HCT116 (cell line): ENCODE results near the gene TMEM52B. TPM values are rescaled to one million over a fixed set of nuclear protein-coding genes. Genes with fewer than 3 reads are reported as not detected.

Experiments used
- ATAC-seq: fragments of 200-7000 bp; cut with Tn5 transposase; 2 replicates; pipeline ENCODE4 v1.9.1; 2020; ENCODE audit warnings: mild to moderate bottlenecking, moderate library complexity
- BruUV-seq: library from RNA; stranded (reverse); fragments of 400-500 nt; replicated peaks from 2 replicates; lab custom pipeline; 2021; lab: Mats Ljungman, UMichigan
- CTCF ChIA-PET: fragments of 300-600 bp; sonication (Branson Sonifier 250); formaldehyde crosslinking; loops from one replicate; lab custom pipeline; 2021; ENCODE audit warnings: antibody characterized with exemption; lab: Charles Lee
- POLR2A ChIA-PET: fragments of 300-600, 350-600 bp; sonication (Branson Sonifier 250); formaldehyde crosslinking; loops from one replicate; lab custom pipeline; 2021; ENCODE audit warnings: antibody characterized with exemption; lab: Charles Lee
- RAD21 ChIA-PET, 2 experiments: fragments of 300-600 bp; sonication (Branson Sonifier 250); formaldehyde crosslinking; loops; one replicate each; lab custom pipeline; 2023; ENCODE audit warnings: low total read pairs in 2 of 2; ENCODE audit not compliant: uncharacterized antibody in 2 of 2, unreplicated experiment in 2 of 2, low non-redundant PET in 1 of 2; lab: Charles Lee
- DNase-seq: peaks from one replicate; pipeline ENCODE4 v3.0.0-alpha.2; 2010; ENCODE audit warnings: low read depth, low spot score
- H2AFZ ChIP-seq: fragments of 200-600 bp; shearing (Covaris generic), sonication (generic); 2 replicates; pipeline ENCODE4 v1.6.1; 2017; ENCODE audit warnings: low read depth, mixed run types, mixed read lengths, antibody characterized with exemption, low read length; ENCODE audit not compliant: poor library complexity, severe bottlenecking
- H3K27ac ChIP-seq: 2 replicates; pipeline ENCODE4 v1.5.1; 2012; ENCODE audit warnings: low read depth, low read length
- H3K27me3 ChIP-seq: fragments of 200-600 bp; sonication (generic); 2 replicates; pipeline ENCODE4 v1.6.1; 2016; ENCODE audit warnings: mixed run types, low read length, mixed read lengths; ENCODE audit not compliant: insufficient read depth
- H3K36me3 ChIP-seq, 2 experiments: fragments of 200-500 bp in 1 of 2; fragments of 200-600 bp in 1 of 2; sonication (Bioruptor generic) in 1 of 2; sonication (generic) in 1 of 2; 2 replicates each; pipeline versions ENCODE4 v1.5.1 to v1.6.1; 2014 to 2016; ENCODE audit warnings: low read length in 2 of 2, inconsistent platforms in 1 of 2, mixed read lengths in 1 of 2, mixed run types in 1 of 2; ENCODE audit not compliant: insufficient read depth in 2 of 2, control insufficient read depth in 1 of 2
- H3K4me1 ChIP-seq, 2 experiments: fragments of 200-600 bp in 1 of 2; sonication (generic) in 1 of 2; 2 replicates each; pipeline versions ENCODE4 v1.5.1 to v1.6.1; 2012 to 2017; ENCODE audit warnings: low read length in 2 of 2, inconsistent platforms in 1 of 2, mild to moderate bottlenecking in 1 of 2, mixed read lengths in 1 of 2, mixed run types in 1 of 2, moderate library complexity in 1 of 2; ENCODE audit not compliant: insufficient read depth in 2 of 2, control insufficient read depth in 1 of 2
- H3K4me2 ChIP-seq: fragments of 200-600 bp; sonication (generic); 2 replicates; pipeline ENCODE4 v1.6.1; 2017; ENCODE audit warnings: mixed run types, low read length, mixed read lengths
- H3K4me3 ChIP-seq, 2 experiments: fragments of 200-600 bp in 1 of 2; sonication (generic) in 1 of 2; replicated peaks in 1 of 2; 2 replicates each; pipeline ENCODE4 v1.5.1; 2011 to 2016; ENCODE audit warnings: low read length in 2 of 2, control low read depth in 1 of 2, low read depth in 1 of 2, mild to moderate bottlenecking in 1 of 2, mixed read lengths in 1 of 2, mixed run types in 1 of 2
- H3K79me2 ChIP-seq: fragments of 200-600 bp; sonication (generic); 2 replicates; pipeline ENCODE4 v1.6.1; 2017; ENCODE audit warnings: mild to moderate bottlenecking, mixed run types, low read length, moderate library complexity, mixed read lengths; ENCODE audit not compliant: insufficient read depth
- H3K9ac ChIP-seq: fragments of 200-600 bp; sonication (generic); 2 replicates; pipeline ENCODE4 v1.6.1; 2016; ENCODE audit warnings: low read length, mixed read lengths
- H3K9me2 ChIP-seq: fragments of 200-600 bp; sonication (generic), shearing (Covaris generic); 2 replicates; pipeline ENCODE4 v1.6.1; 2017; ENCODE audit warnings: mixed run types, mild to moderate bottlenecking, moderate library complexity; ENCODE audit not compliant: insufficient read depth
- H3K9me3 ChIP-seq, 2 experiments: fragments of 200-500 bp in 1 of 2; fragments of 200-600 bp in 1 of 2; sonication (Bioruptor generic) in 1 of 2; sonication (generic) in 1 of 2; 2 replicates each; pipeline ENCODE4 v1.6.1; 2014 to 2017; ENCODE audit warnings: low read length in 2 of 2, mixed read lengths in 2 of 2, inconsistent platforms in 1 of 2, low read depth in 1 of 2, mild to moderate bottlenecking in 1 of 2, mixed run types in 1 of 2, moderate library complexity in 1 of 2; ENCODE audit not compliant: control insufficient read depth in 1 of 2, insufficient read depth in 1 of 2
- H4K20me1 ChIP-seq: fragments of 200-600 bp; sonication (generic), shearing (Covaris generic); 2 replicates; pipeline ENCODE4 v1.6.1; 2017; ENCODE audit warnings: mixed run types, mild to moderate bottlenecking, moderate library complexity; ENCODE audit not compliant: insufficient read depth
- CBX3 ChIP-seq: IDR thresholded peaks from 2 replicates; pipeline ENCODE4 v1.6.1; 2012; ENCODE audit warnings: low read depth
- ELF1 ChIP-seq: IDR thresholded peaks from 2 replicates; pipeline ENCODE4 v1.6.1; 2012; ENCODE audit warnings: low read depth, borderline replicate concordance
- EZH2 ChIP-seq: fragments of 200-600 bp; sonication (generic); IDR thresholded peaks from 2 replicates; pipeline ENCODE4 v1.6.1; 2017; ENCODE audit warnings: antibody characterized with exemption, mixed run types
- EZH2phosphoT487 ChIP-seq: fragments of 200-600 bp; IDR thresholded peaks from 2 replicates; pipeline ENCODE4 v1.6.1; 2018; ENCODE audit warnings: antibody characterized with exemption, borderline replicate concordance
- FOSL1 ChIP-seq: IDR thresholded peaks from 2 replicates; pipeline ENCODE4 v1.6.1; 2012; ENCODE audit warnings: low read depth
- JUND ChIP-seq: IDR thresholded peaks from 2 replicates; pipeline ENCODE4 v1.6.1; 2012
- POLR2A ChIP-seq: IDR thresholded peaks from 2 replicates; pipeline ENCODE4 v1.7.0; 2011; ENCODE audit warnings: borderline replicate concordance; ENCODE audit not compliant: insufficient read depth, insufficient read length; ENCODE audit errors: extremely low read depth
- RAD21 ChIP-seq: IDR thresholded peaks from 2 replicates; pipeline ENCODE4 v1.6.1; 2012; ENCODE audit warnings: low read depth, mild to moderate bottlenecking
- SIN3A ChIP-seq: IDR thresholded peaks from 2 replicates; pipeline ENCODE4 v1.6.1; 2012; ENCODE audit warnings: low read depth
- SP1 ChIP-seq: IDR thresholded peaks from 2 replicates; pipeline ENCODE4 v1.6.1; 2012; ENCODE audit warnings: low read depth
- SRF ChIP-seq: IDR thresholded peaks from 2 replicates; pipeline ENCODE4 v1.6.1; 2012; ENCODE audit warnings: low read depth
- YY1 ChIP-seq: IDR thresholded peaks from 2 replicates; pipeline ENCODE4 v1.6.1; 2011; ENCODE audit warnings: low read length, low read depth, moderate library complexity, mild to moderate bottlenecking; ENCODE audit not compliant: insufficient replicate concordance; ENCODE audit errors: extremely low read depth
- ZNF274 ChIP-seq: fragments of 200-500 bp; sonication (Bioruptor generic); IDR thresholded peaks from 2 replicates; pipeline ENCODE4 v1.6.1; 2014; ENCODE audit warnings: mild to moderate bottlenecking, low read depth, low read length, inconsistent platforms
- intact Hi-C: fragments of 100-400 bp; cut with micrococcal nuclease; formaldehyde crosslinking; loops from 2 replicates; pipeline ENCODE4 v1.10.0; 2022
- total RNA-seq: library from RNA; stranded (reverse); gene quantifications from one replicate; pipeline ENCODE4 v1.2.1, GENCODE V29; 2021; ENCODE audit not compliant: unreplicated experiment
- TF ChIP-seq, protein P1 (sequence below): IDR thresholded peaks from 2 replicates; pipeline ENCODE4 v1.6.1; 2012
- TF ChIP-seq, protein P2 (sequence below), 3 experiments: fragments of 200-600 bp in 1 of 3; sonication (generic) in 1 of 3; IDR thresholded peaks in 2 of 3; conservative IDR thresholded peaks in 1 of 3; 2 replicates each; pipeline ENCODE4 v1.5.1; 2012 to 2017; ENCODE audit warnings: low read depth in 2 of 3, low read length in 2 of 3, antibody characterized with exemption in 1 of 3, borderline replicate concordance in 1 of 3, control low read depth in 1 of 3, mild to moderate bottlenecking in 1 of 3, mixed read lengths in 1 of 3, mixed run types in 1 of 3, moderate library complexity in 1 of 3; ENCODE audit not compliant: insufficient read depth in 1 of 3

Gene TMEM52B
- total RNA-seq, 1 experiment from 2014 or later, result not detected

DNA sequence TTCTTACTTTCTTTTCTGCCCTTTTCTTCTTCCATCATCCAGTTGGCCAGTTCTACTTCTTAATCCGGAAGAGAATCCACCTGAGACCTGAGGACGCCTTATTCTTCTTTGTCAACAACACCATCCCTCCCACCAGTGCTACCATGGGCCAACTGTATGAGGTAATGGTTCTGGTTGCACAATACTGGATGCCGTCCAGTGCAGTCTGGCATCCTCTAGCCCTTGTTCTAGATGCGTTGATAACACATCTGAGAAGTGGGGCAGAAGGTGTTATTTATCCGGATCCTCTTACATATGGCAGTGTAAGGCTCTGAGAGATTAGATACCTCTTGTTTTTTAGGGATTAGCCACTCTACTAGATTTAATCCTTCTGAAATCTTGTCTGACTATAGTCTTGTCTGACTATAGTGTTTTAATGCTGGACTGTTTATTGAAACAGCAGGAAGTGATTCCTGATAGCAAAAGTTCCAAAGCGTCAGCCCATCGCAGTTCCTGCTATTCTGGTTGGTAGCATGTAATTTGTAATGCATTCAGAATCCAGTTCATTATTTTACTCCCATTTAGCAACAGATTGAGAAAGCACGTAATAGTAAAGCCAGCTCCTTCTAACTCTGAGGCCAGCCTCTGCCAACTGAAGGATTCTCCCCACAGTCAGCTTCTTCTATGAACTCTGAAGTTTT lies 41.7 kb downstream of the TMEM52B start:
- Histone ChIP-seq H3K4me3 (no peak overlapping the region), H3K36me3 (peaks cover 30 to 33% of the 10 kb centered on the region in 2 experiments), H3K27me3 (no peaks in the 10 kb centered on the region), H3K9ac (no peak overlapping the region), H3K9me2 (no peaks in the 10 kb centered on the region), H3K27ac (no peak overlapping the region), H4K20me1 (no peaks in the 10 kb centered on the region), H3K79me2 (no peaks in the 10 kb centered on the region; the same call in 1 of the 2 replicates), H3K4me1 (peaks cover 1 to 5% of the 10 kb centered on the region in 2 experiments; a peak in 3 of 4 replicates), H2AFZ (no peak overlapping the region), H3K4me2 (no peak overlapping the region), H3K9me3 (no peaks in the 10 kb centered on the region)
- DNase-seq, result no peak
- no TSS peak for BruUV-seq
- ATAC-seq, result no peak
- ChIA-PET POLR2A (no interaction called here), RAD21 (no interaction called here), CTCF (no interaction called here)
- TF ChIP-seq EZH2 (no peak), ZNF274 (no peak), POLR2A (no peak), ELF1 (no peak), SIN3A (no peak), SRF (no peak), FOSL1 (no peak), CBX3 (no peak), YY1 (no peak), SP1 (no peak), RAD21 (no peak), EZH2phosphoT487 (no peak), JUND (no peak)
- TF ChIP-seq, protein P1, sequence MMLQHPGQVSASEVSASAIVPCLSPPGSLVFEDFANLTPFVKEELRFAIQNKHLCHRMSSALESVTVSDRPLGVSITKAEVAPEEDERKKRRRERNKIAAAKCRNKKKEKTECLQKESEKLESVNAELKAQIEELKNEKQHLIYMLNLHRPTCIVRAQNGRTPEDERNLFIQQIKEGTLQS, result no peak
- TF ChIP-seq, protein P2, sequence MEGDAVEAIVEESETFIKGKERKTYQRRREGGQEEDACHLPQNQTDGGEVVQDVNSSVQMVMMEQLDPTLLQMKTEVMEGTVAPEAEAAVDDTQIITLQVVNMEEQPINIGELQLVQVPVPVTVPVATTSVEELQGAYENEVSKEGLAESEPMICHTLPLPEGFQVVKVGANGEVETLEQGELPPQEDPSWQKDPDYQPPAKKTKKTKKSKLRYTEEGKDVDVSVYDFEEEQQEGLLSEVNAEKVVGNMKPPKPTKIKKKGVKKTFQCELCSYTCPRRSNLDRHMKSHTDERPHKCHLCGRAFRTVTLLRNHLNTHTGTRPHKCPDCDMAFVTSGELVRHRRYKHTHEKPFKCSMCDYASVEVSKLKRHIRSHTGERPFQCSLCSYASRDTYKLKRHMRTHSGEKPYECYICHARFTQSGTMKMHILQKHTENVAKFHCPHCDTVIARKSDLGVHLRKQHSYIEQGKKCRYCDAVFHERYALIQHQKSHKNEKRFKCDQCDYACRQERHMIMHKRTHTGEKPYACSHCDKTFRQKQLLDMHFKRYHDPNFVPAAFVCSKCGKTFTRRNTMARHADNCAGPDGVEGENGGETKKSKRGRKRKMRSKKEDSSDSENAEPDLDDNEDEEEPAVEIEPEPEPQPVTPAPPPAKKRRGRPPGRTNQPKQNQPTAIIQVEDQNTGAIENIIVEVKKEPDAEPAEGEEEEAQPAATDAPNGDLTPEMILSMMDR (IDR thresholded peaks at IDR 0.05 in 2 of 3, conservative IDR thresholded peaks at IDR 0.05 in 1 of 3; ENCODE audit: borderline replicate concordance in 1 of 3, insufficient read depth in 1 of 3, low read depth in 2 of 3, low read length in 2 of 3), result no peak
- intact Hi-C loops, result no loop called here
